Natural killer cell (primary cell): ENCODE results near the gene ZNF862. TPM values are rescaled to one million over a fixed set of nuclear protein-coding genes. Genes with fewer than 3 reads are reported as not detected.

Experiments used
- total RNA-seq, 4 donors: library from RNA; stranded (reverse); fragments of 120-200 nt in 1 of 4; gene quantifications; one replicate each; pipeline versions ENCODE4 v1.2.3 to v1.2.4, GENCODE V29; 2013 to 2022

Gene ZNF862
- total RNA-seq, 3 donors from 2014 or later (not counting 1 experiment from before 2014, with no cell fraction given): 21.4 to 28.9 (median 21.7) TPM

Other genes starting within 250 kb of the ZNF862 start
- gene ZNF467, start 64.8 kb upstream of the ZNF862 start, total RNA-seq: 1 to 10 TPM; 2.8 to 5.4 (median 3.7) TPM
- 10 to 100 TPM; 23.2 to 39.4 (median 34.9) TPM for gene ATP6V0E2, start 35.6 kb downstream of the ZNF862 start, total RNA-seq